Neuronal stem cell (in vitro differentiated cells): ENCODE measurements around the gene TUBE1.
A peak's percentile ranks its signal among the peaks of the same experiment; 100 is the strongest.

Experiments used
- DNase-seq: peaks from one replicate; pipeline ENCODE4 v3.0.0-alpha.2; 2013; ENCODE audit warnings: low spot score
- H2AFZ ChIP-seq: one replicate; pipeline ENCODE4 v1.6.1; 2013; ENCODE audit warnings: mild to moderate bottlenecking, low read length, inconsistent platforms
- H2AK5ac ChIP-seq: 2 replicates; pipeline ENCODE4 v1.6.1; 2013; ENCODE audit warnings: low read depth, mild to moderate bottlenecking, inconsistent platforms, low read length, moderate library complexity, mixed read lengths
- H2BK120ac ChIP-seq: 2 replicates; pipeline ENCODE4 v1.6.1; 2013; ENCODE audit warnings: low read depth, mild to moderate bottlenecking, inconsistent platforms, low read length, moderate library complexity, mixed read lengths
- H2BK12ac ChIP-seq: one replicate; pipeline ENCODE4 v1.6.1; 2013; ENCODE audit warnings: low read length, inconsistent platforms
- H2BK15ac ChIP-seq: 2 replicates; pipeline ENCODE4 v1.6.1; 2013; ENCODE audit warnings: mild to moderate bottlenecking, low read length, inconsistent platforms, mixed read lengths
- H2BK5ac ChIP-seq: one replicate; pipeline ENCODE4 v1.6.1; 2013; ENCODE audit warnings: inconsistent platforms, mild to moderate bottlenecking, low read length, moderate library complexity
- H3K14ac ChIP-seq: one replicate; pipeline ENCODE4 v1.6.1; 2013; ENCODE audit warnings: low read length, inconsistent platforms
- H3K18ac ChIP-seq: 2 replicates; pipeline ENCODE4 v1.6.1; 2013; ENCODE audit warnings: low read length, inconsistent platforms
- H3K23ac ChIP-seq: 2 replicates; pipeline ENCODE4 v1.6.1; 2013; ENCODE audit warnings: low read depth, mild to moderate bottlenecking, mixed read lengths, low read length, inconsistent platforms; ENCODE audit not compliant: poor library complexity
- H3K27ac ChIP-seq: replicated peaks from 3 replicates; pipeline ENCODE4 v1.5.1; 2013; ENCODE audit warnings: low read length, inconsistent platforms
- H3K27me3 ChIP-seq, 3 experiments: 2 replicates each; pipeline ENCODE4 v1.6.1; 2013; ENCODE audit warnings: low read length in 3 of 3, mild to moderate bottlenecking in 2 of 3, inconsistent platforms in 1 of 3, low read depth in 1 of 3, mixed read lengths in 1 of 3, moderate library complexity in 1 of 3; ENCODE audit not compliant: control insufficient read depth in 3 of 3, insufficient read depth in 3 of 3
- H3K36me3 ChIP-seq, 2 donors: replicated peaks in 1 of 2; 2 replicates each; pipeline ENCODE4 v1.6.1; 2013; ENCODE audit warnings: low read length in 2 of 2; ENCODE audit not compliant: control insufficient read depth in 2 of 2, insufficient read depth in 2 of 2
- H3K4ac ChIP-seq: 2 replicates; pipeline ENCODE4 v1.6.1; 2013; ENCODE audit warnings: inconsistent platforms, mild to moderate bottlenecking, low read length, moderate library complexity
- H3K4me1 ChIP-seq, 2 donors: 1 replicate in 1 of 2; 2 replicates in 1 of 2; pipeline ENCODE4 v1.6.1; 2013; ENCODE audit warnings: low read length in 2 of 2, low read depth in 1 of 2; ENCODE audit not compliant: control insufficient read depth in 2 of 2, insufficient read depth in 1 of 2
- H3K4me2 ChIP-seq: one replicate; pipeline ENCODE4 v1.6.1; 2013; ENCODE audit warnings: mild to moderate bottlenecking, low read length, inconsistent platforms; ENCODE audit not compliant: insufficient read depth, poor library complexity, severe bottlenecking
- H3K4me3 ChIP-seq, 2 donors: 2 replicates each; pipeline ENCODE4 v1.5.1; 2013; ENCODE audit warnings: low read length in 2 of 2, mild to moderate bottlenecking in 2 of 2, inconsistent platforms in 1 of 2, moderate library complexity in 1 of 2
- H3K79me1 ChIP-seq: one replicate; pipeline ENCODE4 v1.6.1; 2013; ENCODE audit warnings: low read depth, mild to moderate bottlenecking, inconsistent platforms, low read length, moderate library complexity
- H3K9ac ChIP-seq: one replicate; pipeline ENCODE4 v1.6.1; 2013; ENCODE audit warnings: mild to moderate bottlenecking, low read depth, low read length, inconsistent platforms; ENCODE audit not compliant: poor library complexity
- H3K9me3 ChIP-seq, 2 donors: replicated peaks in 1 of 2; 2 replicates each; pipeline versions ENCODE3 to v1.6.1; 2013; ENCODE audit warnings: low read length in 2 of 2, mild to moderate bottlenecking in 2 of 2, inconsistent platforms in 1 of 2, low read depth in 1 of 2, mixed read lengths in 1 of 2, moderate library complexity in 1 of 2; ENCODE audit not compliant: control insufficient read depth in 2 of 2, insufficient read depth in 1 of 2
- H4K8ac ChIP-seq: one replicate; pipeline ENCODE4 v1.6.1; 2013; ENCODE audit warnings: low read depth, mild to moderate bottlenecking, inconsistent platforms, low read length, moderate library complexity
- H4K91ac ChIP-seq: one replicate; pipeline ENCODE4 v1.6.1; 2013; ENCODE audit warnings: low read length, low read depth, mild to moderate bottlenecking, inconsistent platforms; ENCODE audit not compliant: poor library complexity
- WGBS, 2 donors: extraction: QIAGEN DNeasy Blood & Tissue Kit; methylation state at CpG; one replicate each; pipeline ENCODE4 v1.1.7; 2013; ENCODE audit warnings: missing lambda C conversion rate in 2 of 2, mixed read lengths in 1 of 2; ENCODE audit not compliant: insufficient read length in 2 of 2, insufficient replicate concordance in 1 of 2; ENCODE audit errors: extremely low coverage in 2 of 2; 5-methylcytosine and 5-hydroxymethylcytosine counted together

The TUBE1 gene

DNA sequence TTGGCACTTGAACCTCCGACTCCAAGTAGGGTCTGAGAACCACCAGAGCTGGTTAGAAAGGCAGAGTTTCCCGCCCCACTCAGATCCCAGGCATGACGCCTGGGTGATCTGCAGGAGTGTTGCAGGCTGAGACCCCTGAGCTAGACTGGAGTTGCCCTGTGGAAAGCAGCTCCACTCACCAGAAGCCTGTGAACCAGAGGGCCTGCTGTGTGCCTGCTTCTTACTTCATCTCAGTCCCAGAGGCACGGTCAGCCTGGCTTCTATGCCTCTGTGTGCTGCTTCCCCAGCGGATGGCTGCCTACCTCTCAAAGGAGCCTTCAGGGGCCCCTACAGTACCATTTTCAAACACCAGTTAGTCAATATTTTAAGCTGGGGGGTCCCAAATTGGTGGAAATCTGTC is 49.0 kb downstream of the TUBE1 start:
- Histone ChIP-seq H2BK15ac (no peak overlapping the region), H3K4me2 (no peak overlapping the region), H3K14ac (no peak overlapping the region), H4K91ac (no peak overlapping the region), H3K4me1 (peaks cover 0 to 15% of the 10 kb centered on the region in 2 donors), H2BK12ac (no peak overlapping the region), H2AK5ac (peak overlapping the region; percentile 20), H3K36me3 (no peaks in the 10 kb centered on the region), H3K79me1 (no peaks in the 10 kb centered on the region), H4K8ac (no peak overlapping the region), H3K23ac (no peak overlapping the region), H2BK5ac (no peak overlapping the region), H2AFZ (peak overlapping the region; percentile 73), H2BK120ac (no peak overlapping the region), H3K4ac (no peak overlapping the region), H3K9me3 (no peaks in the 10 kb centered on the region), H3K27ac (no peak overlapping the region), H3K9ac (no peak overlapping the region), H3K18ac (no peak overlapping the region), H3K27me3 (no peaks in the 10 kb centered on the region), H3K4me3 (no peak overlapping the region)
- WGBS, 2 donors: no CpG with 5 or more reads among the region's 5 CpGs
- no peak for DNase-seq

DNA sequence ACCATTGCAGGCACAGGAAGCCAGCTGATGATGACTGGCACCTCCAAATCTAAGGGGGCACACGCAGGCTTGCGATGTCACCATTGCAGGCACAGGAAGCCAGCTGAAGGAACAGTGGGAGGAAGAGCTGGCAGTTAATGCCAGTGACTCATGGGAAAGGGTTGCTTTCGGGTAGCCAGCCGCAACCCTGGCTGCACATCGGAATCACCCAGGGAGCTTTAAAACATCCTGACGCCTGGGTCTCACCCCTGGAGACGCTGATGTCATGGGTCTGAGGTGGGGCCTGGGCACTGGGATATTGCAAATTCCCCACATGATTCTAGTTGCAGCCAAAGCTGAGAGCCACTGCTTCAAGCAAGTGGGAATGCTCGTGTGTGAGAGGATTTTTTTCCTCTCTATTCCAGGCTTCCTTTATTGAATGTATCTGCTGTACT is 49.5 kb downstream of the TUBE1 start:
- H3K9ac ChIP-seq: no peak overlapping the region
- no peaks in the 10 kb centered on the region for H3K27me3 ChIP-seq
- H4K8ac ChIP-seq: no peak overlapping the region
- H2BK5ac ChIP-seq: no peak overlapping the region
- no peaks in the 10 kb centered on the region for H3K9me3 ChIP-seq
- no peak overlapping the region for H3K27ac ChIP-seq
- no peak overlapping the region for H3K4me2 ChIP-seq
- no peak overlapping the region for H3K18ac ChIP-seq
- no peak overlapping the region for H2AK5ac ChIP-seq
- peak overlapping the region; percentile 73 for H2AFZ ChIP-seq
- H3K79me1 ChIP-seq: no peaks in the 10 kb centered on the region
- H3K4me1 ChIP-seq: peaks cover under 1 to 14% of the 10 kb centered on the region in 2 donors
- DNase-seq: no peak
- H2BK120ac ChIP-seq: no peak overlapping the region
- no peak overlapping the region for H3K14ac ChIP-seq
- H3K4ac ChIP-seq: no peak overlapping the region
- H2BK12ac ChIP-seq: no peak overlapping the region
- H3K36me3 ChIP-seq: no peaks in the 10 kb centered on the region
- no peak overlapping the region for H2BK15ac ChIP-seq
- no peak overlapping the region for H4K91ac ChIP-seq
- H3K4me3 ChIP-seq: no peak overlapping the region
- no CpG with 5 or more reads among the region's 8 CpGs for WGBS, 2 donors
- H3K23ac ChIP-seq: no peak overlapping the region

DNA sequence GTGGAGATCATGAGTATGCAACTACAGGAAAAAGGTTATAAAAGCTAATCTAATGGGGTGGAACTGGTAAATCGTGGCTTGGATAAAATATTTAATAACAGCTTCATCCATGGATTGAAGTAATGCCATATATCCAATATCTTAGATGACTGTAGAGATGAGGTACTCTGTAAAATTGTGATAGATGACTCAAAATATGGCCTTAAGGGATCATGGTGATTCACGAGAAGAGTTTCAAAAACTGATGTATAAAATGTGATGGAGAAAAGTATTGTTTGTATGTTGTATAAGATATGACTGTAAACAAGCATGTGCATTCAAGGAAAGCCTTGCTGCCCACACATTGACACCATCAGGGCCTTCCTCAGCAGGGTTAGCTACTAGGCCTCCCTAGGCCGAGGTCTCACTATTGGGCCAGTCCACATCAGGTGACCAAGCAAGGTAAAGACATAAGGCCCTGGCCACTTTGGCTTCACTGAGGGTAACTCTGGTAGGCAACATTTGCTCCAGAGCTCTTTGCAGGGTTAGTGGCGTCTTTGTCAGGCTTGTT is 51.1 kb downstream of the TUBE1 start:
- Histone ChIP-seq H3K9ac (no peak overlapping the region), H3K36me3 (no peaks in the 10 kb centered on the region), H3K79me1 (no peaks in the 10 kb centered on the region), H3K4me1 (peaks cover 2 to 12% of the 10 kb centered on the region in 2 donors), H2BK12ac (no peak overlapping the region), H2AK5ac (no peak overlapping the region), H2BK120ac (no peak overlapping the region), H3K23ac (no peak overlapping the region), H3K4me3 (no peak overlapping the region), H3K4ac (no peak overlapping the region), H3K18ac (no peak overlapping the region), H3K4me2 (no peak overlapping the region), H3K9me3 (no peaks in the 10 kb centered on the region), H2AFZ (no peak overlapping the region), H3K27ac (no peak overlapping the region), H4K91ac (no peak overlapping the region), H2BK15ac (no peak overlapping the region), H4K8ac (no peak overlapping the region), H2BK5ac (no peak overlapping the region), H3K27me3 (no peaks in the 10 kb centered on the region), H3K14ac (no peak overlapping the region)
- whole genome bisulfite sequencing, 2 donors: no CpG with 5 or more reads among the region's 4 CpGs
- no peak for DNase-seq

DNA sequence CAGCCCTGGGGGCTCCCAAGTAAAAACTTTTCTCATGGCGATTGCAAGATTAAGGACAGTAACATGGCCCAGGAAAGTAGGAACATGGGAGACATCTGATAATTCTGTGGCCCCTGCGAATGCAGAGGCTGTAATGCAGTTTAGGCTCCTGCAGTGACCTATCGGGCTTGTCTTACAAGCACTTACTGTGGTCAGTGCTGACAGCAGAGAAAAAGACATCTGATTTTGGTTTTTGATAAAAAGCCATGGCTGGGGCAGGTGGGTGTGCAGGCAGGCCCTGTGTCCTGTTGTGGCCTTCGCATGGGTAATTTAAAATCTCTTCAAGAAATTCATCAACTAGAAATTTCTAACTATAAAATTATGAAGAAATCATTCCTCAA is 52.7 kb downstream of the TUBE1 start:
- Histone ChIP-seq H3K27me3 (no peaks in the 10 kb centered on the region), H4K8ac (no peak overlapping the region), H3K14ac (no peak overlapping the region), H3K4ac (no peak overlapping the region), H3K23ac (no peak overlapping the region), H2BK15ac (no peak overlapping the region), H2AFZ (peak overlapping the region; percentile 31), H3K4me2 (no peak overlapping the region), H3K9ac (no peak overlapping the region), H4K91ac (no peak overlapping the region), H2BK12ac (no peak overlapping the region), H3K18ac (no peak overlapping the region), H3K36me3 (no peaks in the 10 kb centered on the region), H3K79me1 (no peaks in the 10 kb centered on the region), H2BK5ac (no peak overlapping the region), H3K4me3 (no peak overlapping the region), H3K9me3 (no peaks in the 10 kb centered on the region), H3K27ac (no peak overlapping the region), H2AK5ac (no peak overlapping the region), H2BK120ac (no peak overlapping the region), H3K4me1 (peaks cover 2 to 9% of the 10 kb centered on the region in 2 donors)
- no CpG with 5 or more reads among the region's 4 CpGs for WGBS, 2 donors
- DNase-seq: no peak
